ENCODE data around the gene SLC19A1. TPM values are rescaled to one million over a fixed set of nuclear protein-coding genes. Genes with fewer than 3 reads are reported as not detected.

The SLC19A1 gene
- total RNA-seq, 1 donor from 2014 or later: 21.7 TPM

- TF ChIP-seq, protein P1, sequence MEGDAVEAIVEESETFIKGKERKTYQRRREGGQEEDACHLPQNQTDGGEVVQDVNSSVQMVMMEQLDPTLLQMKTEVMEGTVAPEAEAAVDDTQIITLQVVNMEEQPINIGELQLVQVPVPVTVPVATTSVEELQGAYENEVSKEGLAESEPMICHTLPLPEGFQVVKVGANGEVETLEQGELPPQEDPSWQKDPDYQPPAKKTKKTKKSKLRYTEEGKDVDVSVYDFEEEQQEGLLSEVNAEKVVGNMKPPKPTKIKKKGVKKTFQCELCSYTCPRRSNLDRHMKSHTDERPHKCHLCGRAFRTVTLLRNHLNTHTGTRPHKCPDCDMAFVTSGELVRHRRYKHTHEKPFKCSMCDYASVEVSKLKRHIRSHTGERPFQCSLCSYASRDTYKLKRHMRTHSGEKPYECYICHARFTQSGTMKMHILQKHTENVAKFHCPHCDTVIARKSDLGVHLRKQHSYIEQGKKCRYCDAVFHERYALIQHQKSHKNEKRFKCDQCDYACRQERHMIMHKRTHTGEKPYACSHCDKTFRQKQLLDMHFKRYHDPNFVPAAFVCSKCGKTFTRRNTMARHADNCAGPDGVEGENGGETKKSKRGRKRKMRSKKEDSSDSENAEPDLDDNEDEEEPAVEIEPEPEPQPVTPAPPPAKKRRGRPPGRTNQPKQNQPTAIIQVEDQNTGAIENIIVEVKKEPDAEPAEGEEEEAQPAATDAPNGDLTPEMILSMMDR (IDR thresholded peaks at IDR 0.05; ENCODE audit: insufficient read depth, low read length, poor library complexity, severe bottlenecking): no peak
- Histone ChIP-seq H3K36me3 (ENCODE audit: control insufficient read depth, insufficient read depth, low read length) (peaks cover 6% of the 10 kb centered on the region), H3K4me3 (ENCODE audit: low read depth, low read length) (no peak overlapping the region), H3K27me3 (ENCODE audit: control insufficient read depth, insufficient read depth, low read length) (no peaks in the 10 kb centered on the region)
- DNase-seq (ENCODE audit: low read depth): no peak
Measured at GRCh38 chr21:45471525-45472221, 70.6 kb downstream of the SLC19A1 start.

DNA sequence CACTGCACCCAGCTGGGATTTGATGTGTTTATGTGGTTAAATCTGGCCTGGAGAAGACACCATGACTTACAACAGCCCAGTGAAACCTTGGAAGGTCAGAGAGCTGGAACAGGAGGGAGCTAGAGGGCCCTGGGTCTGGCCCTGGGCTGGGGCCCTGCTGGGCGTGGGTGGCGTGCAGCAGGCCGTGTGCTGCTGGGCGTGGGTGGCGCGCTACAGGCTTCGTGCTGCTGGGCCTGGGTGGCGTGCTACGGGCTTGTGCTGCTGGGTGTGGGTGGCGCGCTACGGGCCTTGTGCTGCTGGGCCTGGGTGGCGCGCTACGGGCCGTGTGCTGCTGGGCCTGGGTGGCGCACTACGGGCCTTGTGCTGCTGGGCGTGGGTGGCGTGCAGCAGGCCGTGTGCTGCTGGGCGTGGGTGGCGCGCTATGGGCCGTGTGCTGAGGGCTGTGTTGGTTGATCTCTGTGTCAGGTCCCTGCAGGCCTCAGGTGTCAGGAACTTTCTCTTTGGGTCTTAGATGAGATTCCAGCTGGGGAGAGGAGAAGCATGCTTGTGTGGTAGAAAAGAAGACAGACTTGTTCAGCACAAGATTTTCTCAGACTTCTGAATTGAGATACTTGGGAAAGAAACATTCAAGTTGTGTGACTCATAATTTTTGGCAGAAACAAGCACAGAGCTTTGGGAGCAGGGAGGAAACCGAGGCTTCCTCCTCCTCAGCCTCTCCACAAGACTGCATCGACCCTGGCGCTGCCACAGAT, 71.3 kb downstream of the SLC19A1 start:
- Histone ChIP-seq H3K27me3 (ENCODE audit: control insufficient read depth, insufficient read depth, low read length) (no peaks in the 10 kb centered on the region), H3K4me3 (ENCODE audit: low read depth, low read length) (no peak overlapping the region), H3K36me3 (ENCODE audit: control insufficient read depth, insufficient read depth, low read length) (peaks cover 5% of the 10 kb centered on the region)
- TF ChIP-seq, protein P1 (IDR thresholded peaks at IDR 0.05; ENCODE audit: insufficient read depth, low read length, poor library complexity, severe bottlenecking): no peak
- DNase-seq (ENCODE audit: low read depth): peak; percentile 65

DNA sequence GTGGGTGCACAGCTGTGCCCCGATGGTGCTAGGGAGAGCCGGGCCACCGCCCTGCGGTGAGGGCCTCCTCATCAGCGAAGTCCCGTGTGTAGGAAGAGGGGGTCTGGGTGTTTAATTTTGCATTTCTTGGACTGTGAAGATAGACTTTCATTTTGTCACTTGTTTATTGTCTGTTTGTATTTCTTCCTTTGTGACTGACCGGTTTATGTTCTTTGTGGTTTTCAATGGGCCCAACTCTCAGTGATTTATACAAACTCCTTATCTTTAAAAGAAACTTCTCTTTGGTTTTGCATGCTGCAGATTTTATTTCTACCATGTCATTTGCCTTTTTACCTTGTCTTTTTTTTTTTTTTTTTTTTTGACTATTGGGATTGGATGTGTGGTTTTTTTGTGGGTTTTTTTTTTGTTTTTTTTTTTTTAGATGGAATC, 72.1 kb downstream of the SLC19A1 start:
- Histone ChIP-seq H3K4me3 (ENCODE audit: low read depth, low read length) (no peak overlapping the region), H3K36me3 (ENCODE audit: control insufficient read depth, insufficient read depth, low read length) (peaks cover 5% of the 10 kb centered on the region), H3K27me3 (ENCODE audit: control insufficient read depth, insufficient read depth, low read length) (no peaks in the 10 kb centered on the region)
- DNase-seq (ENCODE audit: low read depth): no peak
- TF ChIP-seq, protein P1 (IDR thresholded peaks at IDR 0.05; ENCODE audit: insufficient read depth, low read length, poor library complexity, severe bottlenecking): no peak

GRCh38 chr21:45469273-45470086, 72.8 kb downstream of the SLC19A1 start:
- Histone ChIP-seq H3K27me3 (ENCODE audit: control insufficient read depth, insufficient read depth, low read length) (no peaks in the 10 kb centered on the region), H3K36me3 (ENCODE audit: control insufficient read depth, insufficient read depth, low read length) (peaks cover 4% of the 10 kb centered on the region), H3K4me3 (ENCODE audit: low read depth, low read length) (no peak overlapping the region)
- no peak for DNase-seq (ENCODE audit: low read depth)
- TF ChIP-seq, protein P1 (IDR thresholded peaks at IDR 0.05; ENCODE audit: insufficient read depth, low read length, poor library complexity, severe bottlenecking): no peak

DNA sequence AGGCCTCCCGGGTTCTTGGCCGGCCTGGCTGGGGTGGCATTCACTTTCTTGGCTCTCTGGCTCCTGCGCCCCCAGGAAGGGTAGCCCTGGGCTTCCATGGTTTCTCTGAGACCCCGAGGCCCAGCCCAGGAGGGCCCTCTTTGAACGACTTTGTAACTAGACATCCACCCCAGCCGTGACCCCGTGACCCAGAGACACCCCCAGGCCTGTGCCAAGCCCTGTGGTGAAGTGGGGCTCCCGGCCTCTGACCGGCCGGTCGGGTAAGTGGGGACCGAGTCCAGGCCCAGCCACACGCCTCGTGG, 73.3 kb downstream of the SLC19A1 start:
- TF ChIP-seq, protein P1 (IDR thresholded peaks at IDR 0.05; ENCODE audit: insufficient read depth, low read length, poor library complexity, severe bottlenecking): no peak
- no peak overlapping the region for H3K4me3 ChIP-seq (ENCODE audit: low read depth, low read length)
- peaks cover 3% of the 10 kb centered on the region for H3K36me3 ChIP-seq (ENCODE audit: control insufficient read depth, insufficient read depth, low read length)
- H3K27me3 ChIP-seq (ENCODE audit: control insufficient read depth, insufficient read depth, low read length): no peaks in the 10 kb centered on the region
- DNase-seq (ENCODE audit: low read depth): no peak

Data from kidney epithelial cell (primary cell).